ENCODE data around the gene MRC1.

Gene MRC1

GRCh38 chr10:17789396-17789795 lies 19.8 kb upstream of the MRC1 start:
- TF ChIP-seq SPI1 (IDR thresholded peaks at IDR 0.05; ENCODE audit: borderline replicate concordance, low read depth) (no peak), POLR2AphosphoS5 (IDR thresholded peaks at IDR 0.05; ENCODE audit: low read depth) (no peak), REST (IDR thresholded peaks at IDR 0.05; ENCODE audit: insufficient replicate concordance, low read depth) (no peak), CTCF (IDR thresholded peaks at IDR 0.05; ENCODE audit: insufficient read depth, low read length) (no peak), GABPA (IDR thresholded peaks at IDR 0.05; ENCODE audit: low read depth) (no peak)
- H3K27me3 ChIP-seq (ENCODE audit: insufficient read depth, poor library complexity, severe bottlenecking) = no peaks in the 10 kb centered on the region
- H3K4me3 ChIP-seq (replicated peaks; ENCODE audit: insufficient read depth, low read length) = no peak overlapping the region
- no peak for DNase-seq (ENCODE audit: low read depth in 1 of 2, low spot score in 1 of 2)
- H3K27ac ChIP-seq (replicated peaks) = no peak overlapping the region

GRCh38 chr10:17790651-17791050 lies 18.5 kb upstream of the MRC1 start:
- Histone ChIP-seq H3K4me3 (replicated peaks; ENCODE audit: insufficient read depth, low read length) (no peak overlapping the region), H3K27ac (replicated peaks) (no peak overlapping the region), H3K27me3 (ENCODE audit: insufficient read depth, poor library complexity, severe bottlenecking) (no peaks in the 10 kb centered on the region)
- no peak for DNase-seq (ENCODE audit: low read depth in 1 of 2, low spot score in 1 of 2)
- TF ChIP-seq POLR2AphosphoS5 (IDR thresholded peaks at IDR 0.05; ENCODE audit: low read depth) (no peak), REST (IDR thresholded peaks at IDR 0.05; ENCODE audit: insufficient replicate concordance, low read depth) (no peak), GABPA (IDR thresholded peaks at IDR 0.05; ENCODE audit: low read depth) (no peak), CTCF (IDR thresholded peaks at IDR 0.05; ENCODE audit: insufficient read depth, low read length) (no peak)

- DNase-seq (ENCODE audit: low read depth in 1 of 2, low spot score in 1 of 2) = no peak
- no peak overlapping the region for H3K27ac ChIP-seq (replicated peaks)
- no peak for TF ChIP-seq POLR2AphosphoS5 (IDR thresholded peaks at IDR 0.05; ENCODE audit: low read depth)
- no peak for TF ChIP-seq SPI1 (IDR thresholded peaks at IDR 0.05; ENCODE audit: borderline replicate concordance, low read depth)
- TF ChIP-seq GABPA (IDR thresholded peaks at IDR 0.05; ENCODE audit: low read depth) = no peak
- TF ChIP-seq CTCF (IDR thresholded peaks at IDR 0.05; ENCODE audit: insufficient read depth, low read length) = no peak
Observed at GRCh38 chr10:17792991-17793390, 16.2 kb upstream of the MRC1 start.

More at GRCh38 chr10:17792991-17793390, 16.2 kb upstream of the MRC1 start:
- H3K4me3 ChIP-seq (replicated peaks; ENCODE audit: insufficient read depth, low read length) = no peak overlapping the region
- H3K27me3 ChIP-seq (ENCODE audit: insufficient read depth, poor library complexity, severe bottlenecking) = no peaks in the 10 kb centered on the region
